Measurements from ENCODE around the gene PLSCR3. TPM values are rescaled to one million over a fixed set of nuclear protein-coding genes. Genes with fewer than 3 reads are reported as not detected.

Gene PLSCR3
- total RNA-seq, 1 donor from 2014 or later: 81.4 TPM

DNA sequence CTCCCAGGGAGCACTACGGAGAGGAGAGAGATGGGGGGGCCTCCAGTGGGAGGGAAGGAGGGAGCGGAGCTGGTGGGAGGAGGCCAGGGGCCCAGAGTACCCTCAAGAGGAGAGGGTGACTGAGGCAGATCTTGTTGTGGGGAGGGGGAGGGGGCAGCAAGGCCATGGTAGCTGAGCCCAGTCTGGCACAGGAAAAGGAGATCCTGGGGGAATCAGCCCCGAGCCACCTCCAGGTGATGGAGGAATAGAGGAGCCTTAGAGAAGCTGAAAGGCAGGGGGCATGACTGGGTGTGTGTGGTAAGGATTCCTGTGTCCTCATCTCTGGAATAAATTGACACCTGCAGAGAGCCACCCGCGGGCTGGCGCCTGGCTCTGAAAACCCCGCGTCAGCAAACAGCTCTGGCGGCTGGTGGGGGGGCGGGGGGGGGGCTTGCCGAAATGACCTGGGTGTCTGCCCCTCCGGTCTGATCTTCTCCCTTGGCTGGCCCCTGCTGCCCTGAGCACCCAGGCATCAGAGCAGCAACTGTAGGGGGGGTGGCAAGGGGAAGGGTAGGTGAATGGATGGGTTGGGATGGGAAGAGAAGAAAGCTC lies 12.0 kb upstream of the PLSCR3 start:
- Mint-ChIP-seq H3K27ac (ENCODE audit: unreplicated experiment) (peak overlapping the region; percentile 76), H3K9me3 (ENCODE audit: unreplicated experiment) (no peaks in the 10 kb centered on the region), H3K4me3 (ENCODE audit: unreplicated experiment) (peak overlapping the region; percentile 78), H3K27me3 (ENCODE audit: unreplicated experiment) (no peaks in the 10 kb centered on the region), H3K36me3 (ENCODE audit: unreplicated experiment) (peaks cover 17% of the 10 kb centered on the region), H3K4me1 (ENCODE audit: unreplicated experiment) (peaks cover 25% of the 10 kb centered on the region)
- TF ChIP-seq, protein P1, sequence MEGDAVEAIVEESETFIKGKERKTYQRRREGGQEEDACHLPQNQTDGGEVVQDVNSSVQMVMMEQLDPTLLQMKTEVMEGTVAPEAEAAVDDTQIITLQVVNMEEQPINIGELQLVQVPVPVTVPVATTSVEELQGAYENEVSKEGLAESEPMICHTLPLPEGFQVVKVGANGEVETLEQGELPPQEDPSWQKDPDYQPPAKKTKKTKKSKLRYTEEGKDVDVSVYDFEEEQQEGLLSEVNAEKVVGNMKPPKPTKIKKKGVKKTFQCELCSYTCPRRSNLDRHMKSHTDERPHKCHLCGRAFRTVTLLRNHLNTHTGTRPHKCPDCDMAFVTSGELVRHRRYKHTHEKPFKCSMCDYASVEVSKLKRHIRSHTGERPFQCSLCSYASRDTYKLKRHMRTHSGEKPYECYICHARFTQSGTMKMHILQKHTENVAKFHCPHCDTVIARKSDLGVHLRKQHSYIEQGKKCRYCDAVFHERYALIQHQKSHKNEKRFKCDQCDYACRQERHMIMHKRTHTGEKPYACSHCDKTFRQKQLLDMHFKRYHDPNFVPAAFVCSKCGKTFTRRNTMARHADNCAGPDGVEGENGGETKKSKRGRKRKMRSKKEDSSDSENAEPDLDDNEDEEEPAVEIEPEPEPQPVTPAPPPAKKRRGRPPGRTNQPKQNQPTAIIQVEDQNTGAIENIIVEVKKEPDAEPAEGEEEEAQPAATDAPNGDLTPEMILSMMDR (IDR thresholded peaks at IDR 0.05): no peak
- no peak for DNase-seq (ENCODE audit: extremely low spot score, unreplicated experiment)

GRCh38 chr17:7405350-7406234 lies 11.3 kb upstream of the PLSCR3 start:
- no peaks in the 10 kb centered on the region for H3K9me3 Mint-ChIP-seq (ENCODE audit: unreplicated experiment)
- no peak for DNase-seq (ENCODE audit: extremely low spot score, unreplicated experiment)
- H3K27me3 Mint-ChIP-seq (ENCODE audit: unreplicated experiment): no peaks in the 10 kb centered on the region
- H3K4me1 Mint-ChIP-seq (ENCODE audit: unreplicated experiment): peaks cover 25% of the 10 kb centered on the region
- H3K36me3 Mint-ChIP-seq (ENCODE audit: unreplicated experiment): peaks cover 16% of the 10 kb centered on the region
- peak overlapping the region; percentile 84 for H3K4me3 Mint-ChIP-seq (ENCODE audit: unreplicated experiment)
- H3K27ac Mint-ChIP-seq (ENCODE audit: unreplicated experiment): peak overlapping the region; percentile 80
- TF ChIP-seq, protein P1 (IDR thresholded peaks at IDR 0.05): no peak

- peaks cover 25% of the 10 kb centered on the region for H3K4me1 Mint-ChIP-seq (ENCODE audit: unreplicated experiment)
- H3K36me3 Mint-ChIP-seq (ENCODE audit: unreplicated experiment): peaks cover 9% of the 10 kb centered on the region
- H3K27ac Mint-ChIP-seq (ENCODE audit: unreplicated experiment): peak overlapping the region; percentile 90
- peak overlapping the region; percentile 84 for H3K4me3 Mint-ChIP-seq (ENCODE audit: unreplicated experiment)
- no peaks in the 10 kb centered on the region for H3K9me3 Mint-ChIP-seq (ENCODE audit: unreplicated experiment)
- H3K27me3 Mint-ChIP-seq (ENCODE audit: unreplicated experiment): no peaks in the 10 kb centered on the region
- DNase-seq (ENCODE audit: extremely low spot score, unreplicated experiment): no peak
- TF ChIP-seq, protein P1 (IDR thresholded peaks at IDR 0.05): no peak
Observed at GRCh38 chr17:7404737-7405349, 10.5 kb upstream of the PLSCR3 start.

GRCh38 chr17:7403977-7404736 lies 9.8 kb upstream of the PLSCR3 start, which contains the start of gene TMEM256:
Gene TMEM256 (minus strand): TSS chr17:7404097. CDS start chr17:7404084, 13 bp downstream.
- Mint-ChIP-seq H3K9me3 (ENCODE audit: unreplicated experiment) (no peaks in the 10 kb centered on the region), H3K36me3 (ENCODE audit: unreplicated experiment) (peaks cover 2% of the 10 kb centered on the region), H3K27ac (ENCODE audit: unreplicated experiment) (peak within 1 kb of the TSS; percentile 90)

More at GRCh38 chr17:7403977-7404736, 9.8 kb upstream of the PLSCR3 start, which contains the start of gene TMEM256:
- Mint-ChIP-seq H3K4me3 (ENCODE audit: unreplicated experiment) (peak within 1 kb of the TSS; percentile 84), H3K27me3 (ENCODE audit: unreplicated experiment) (no peaks in the 10 kb centered on the region), H3K4me1 (ENCODE audit: unreplicated experiment) (peaks cover 27% of the 10 kb centered on the region)
- peak; percentile 99 for DNase-seq (ENCODE audit: extremely low spot score, unreplicated experiment)
- TF ChIP-seq, protein P1 (IDR thresholded peaks at IDR 0.05): no peak
